Measurements from ENCODE around the gene PIP5K1C. TPM values are rescaled to one million over a fixed set of nuclear protein-coding genes. Genes with fewer than 3 reads are reported as not detected.

Gene PIP5K1C
- total RNA-seq, 1 experiment from 2014 or later = 4.2 TPM

- H3K9ac ChIP-seq (ENCODE audit: low read length) = no peak overlapping the region
- H3K4me1 ChIP-seq (ENCODE audit: low read length) = peaks cover 9% of the 10 kb centered on the region
- no peak overlapping the region for H3K27ac ChIP-seq (ENCODE audit: low read length)
- H3K27me3 ChIP-seq (ENCODE audit: low read length) = no peaks in the 10 kb centered on the region
- peaks cover 3% of the 10 kb centered on the region; the same call in 1 of the 2 replicates for H3K36me3 ChIP-seq (ENCODE audit: insufficient read depth, low read length)
- no peak for DNase-seq
- H3K9me3 ChIP-seq (ENCODE audit: low read length) = peaks cover 6% of the 10 kb centered on the region; the same call in 1 of the 2 replicates
- H2AFZ ChIP-seq (ENCODE audit: low read length) = no peak overlapping the region
- H4K20me1 ChIP-seq (ENCODE audit: insufficient read depth, low read depth, low read length) = peaks cover 3% of the 10 kb centered on the region; the same call in 1 of the 2 replicates
- H3K79me2 ChIP-seq (ENCODE audit: low read length) = no peaks in the 10 kb centered on the region
- H3K4me2 ChIP-seq (ENCODE audit: low read depth, low read length, poor library complexity, severe bottlenecking) = no peak overlapping the region
- H3K4me3 ChIP-seq (ENCODE audit: low read length) = no peak overlapping the region
- H3K9me2 ChIP-seq (replicated peaks; ENCODE audit: insufficient read depth, low read length) = no peaks in the 10 kb centered on the region
Observed at GRCh38 chr19:3684817-3685410, 15.4 kb downstream of the PIP5K1C start.

GRCh38 chr19:3684054-3684816 lies 16.0 kb downstream of the PIP5K1C start:
- H3K9me3 ChIP-seq (ENCODE audit: low read length) = peaks cover 6% of the 10 kb centered on the region; the same call in 1 of the 2 replicates
- DNase-seq = no peak
- H3K9ac ChIP-seq (ENCODE audit: low read length) = no peak overlapping the region
- no peak overlapping the region for H3K27ac ChIP-seq (ENCODE audit: low read length)
- peaks cover 6% of the 10 kb centered on the region; the same call in 1 of the 2 replicates for H4K20me1 ChIP-seq (ENCODE audit: insufficient read depth, low read depth, low read length)
- no peak overlapping the region for H3K4me3 ChIP-seq (ENCODE audit: low read length)
- H3K27me3 ChIP-seq (ENCODE audit: low read length) = no peaks in the 10 kb centered on the region
- H3K36me3 ChIP-seq (ENCODE audit: insufficient read depth, low read length) = peaks cover 3% of the 10 kb centered on the region; the same call in 1 of the 2 replicates
- H3K9me2 ChIP-seq (replicated peaks; ENCODE audit: insufficient read depth, low read length) = no peaks in the 10 kb centered on the region
- H2AFZ ChIP-seq (ENCODE audit: low read length) = no peak overlapping the region
- no peak overlapping the region for H3K4me2 ChIP-seq (ENCODE audit: low read depth, low read length, poor library complexity, severe bottlenecking)
- H3K79me2 ChIP-seq (ENCODE audit: low read length) = no peaks in the 10 kb centered on the region
- H3K4me1 ChIP-seq (ENCODE audit: low read length) = peaks cover 9% of the 10 kb centered on the region

- Histone ChIP-seq H3K27me3 (ENCODE audit: low read length) (no peaks in the 10 kb centered on the region), H3K9me2 (replicated peaks; ENCODE audit: insufficient read depth, low read length) (no peaks in the 10 kb centered on the region), H3K4me2 (ENCODE audit: low read depth, low read length, poor library complexity, severe bottlenecking) (no peak overlapping the region), H3K9me3 (ENCODE audit: low read length) (peaks cover 6% of the 10 kb centered on the region; the same call in 1 of the 2 replicates), H3K4me3 (ENCODE audit: low read length) (no peak overlapping the region), H3K27ac (ENCODE audit: low read length) (no peak overlapping the region), H3K79me2 (ENCODE audit: low read length) (no peaks in the 10 kb centered on the region), H3K36me3 (ENCODE audit: insufficient read depth, low read length) (peaks cover 3% of the 10 kb centered on the region; the same call in 1 of the 2 replicates), H3K9ac (ENCODE audit: low read length) (no peak overlapping the region), H4K20me1 (ENCODE audit: insufficient read depth, low read depth, low read length) (peaks cover 7% of the 10 kb centered on the region; the same call in 1 of the 2 replicates), H3K4me1 (ENCODE audit: low read length) (peaks cover 9% of the 10 kb centered on the region), H2AFZ (ENCODE audit: low read length) (no peak overlapping the region)
- DNase-seq = no peak
Observed at GRCh38 chr19:3683405-3684053, 16.7 kb downstream of the PIP5K1C start.

- Histone ChIP-seq H3K27me3 (ENCODE audit: low read length) (no peaks in the 10 kb centered on the region), H4K20me1 (ENCODE audit: insufficient read depth, low read depth, low read length) (peaks cover 7% of the 10 kb centered on the region; the same call in 1 of the 2 replicates), H3K27ac (ENCODE audit: low read length) (no peak overlapping the region), H3K9ac (ENCODE audit: low read length) (no peak overlapping the region), H3K9me2 (replicated peaks; ENCODE audit: insufficient read depth, low read length) (no peaks in the 10 kb centered on the region), H3K4me2 (ENCODE audit: low read depth, low read length, poor library complexity, severe bottlenecking) (no peak overlapping the region), H3K4me1 (ENCODE audit: low read length) (peaks cover 2% of the 10 kb centered on the region), H3K4me3 (ENCODE audit: low read length) (no peak overlapping the region), H3K36me3 (ENCODE audit: insufficient read depth, low read length) (peaks cover 3% of the 10 kb centered on the region; the same call in 1 of the 2 replicates), H3K79me2 (ENCODE audit: low read length) (no peaks in the 10 kb centered on the region), H3K9me3 (ENCODE audit: low read length) (peaks cover 6% of the 10 kb centered on the region; the same call in 1 of the 2 replicates), H2AFZ (ENCODE audit: low read length) (no peak overlapping the region)
- DNase-seq = no peak
Observed at GRCh38 chr19:3682741-3683404, 17.4 kb downstream of the PIP5K1C start.

GRCh38 chr19:3682286-3682685 lies 18.0 kb downstream of the PIP5K1C start:
- H4K20me1 ChIP-seq (ENCODE audit: insufficient read depth, low read depth, low read length) = peaks cover 7% of the 10 kb centered on the region; the same call in 1 of the 2 replicates
- peaks cover 3% of the 10 kb centered on the region; the same call in 1 of the 2 replicates for H3K36me3 ChIP-seq (ENCODE audit: insufficient read depth, low read length)
- H2AFZ ChIP-seq (ENCODE audit: low read length) = no peak overlapping the region
- H3K4me1 ChIP-seq (ENCODE audit: low read length) = no peaks in the 10 kb centered on the region
- H3K4me2 ChIP-seq (ENCODE audit: low read depth, low read length, poor library complexity, severe bottlenecking) = no peak overlapping the region
- peaks cover 6% of the 10 kb centered on the region; the same call in 1 of the 2 replicates for H3K9me3 ChIP-seq (ENCODE audit: low read length)
- H3K9ac ChIP-seq (ENCODE audit: low read length) = no peak overlapping the region
- no peak overlapping the region for H3K27ac ChIP-seq (ENCODE audit: low read length)
- DNase-seq = no peak
- no peaks in the 10 kb centered on the region for H3K79me2 ChIP-seq (ENCODE audit: low read length)
- no peak overlapping the region for H3K4me3 ChIP-seq (ENCODE audit: low read length)
- H3K9me2 ChIP-seq (replicated peaks; ENCODE audit: insufficient read depth, low read length) = no peaks in the 10 kb centered on the region
- no peaks in the 10 kb centered on the region for H3K27me3 ChIP-seq (ENCODE audit: low read length)

GRCh38 chr19:3680939-3681338 lies 19.3 kb downstream of the PIP5K1C start:
- H3K27me3 ChIP-seq (ENCODE audit: low read length) = no peaks in the 10 kb centered on the region
- H3K9me2 ChIP-seq (replicated peaks; ENCODE audit: insufficient read depth, low read length) = no peaks in the 10 kb centered on the region
- no peaks in the 10 kb centered on the region for H3K79me2 ChIP-seq (ENCODE audit: low read length)
- H3K4me1 ChIP-seq (ENCODE audit: low read length) = peaks cover under 1% of the 10 kb centered on the region
- no peak overlapping the region for H2AFZ ChIP-seq (ENCODE audit: low read length)
- H3K4me3 ChIP-seq (ENCODE audit: low read length) = no peak overlapping the region
- H3K9ac ChIP-seq (ENCODE audit: low read length) = no peak overlapping the region
- H3K27ac ChIP-seq (ENCODE audit: low read length) = no peak overlapping the region
- peaks cover 7% of the 10 kb centered on the region; the same call in 1 of the 2 replicates for H4K20me1 ChIP-seq (ENCODE audit: insufficient read depth, low read depth, low read length)
- no peak overlapping the region for H3K4me2 ChIP-seq (ENCODE audit: low read depth, low read length, poor library complexity, severe bottlenecking)
- DNase-seq = no peak
- peaks cover 3% of the 10 kb centered on the region; the same call in 1 of the 2 replicates for H3K36me3 ChIP-seq (ENCODE audit: insufficient read depth, low read length)
- peaks cover 6% of the 10 kb centered on the region; the same call in 1 of the 2 replicates for H3K9me3 ChIP-seq (ENCODE audit: low read length)

GRCh38 chr19:3679581-3679980 lies 20.7 kb downstream of the PIP5K1C start:
- no peaks in the 10 kb centered on the region for H3K27me3 ChIP-seq (ENCODE audit: low read length)
- H3K36me3 ChIP-seq (ENCODE audit: insufficient read depth, low read length) = peaks cover 2% of the 10 kb centered on the region; the same call in 1 of the 2 replicates
- no peaks in the 10 kb centered on the region for H3K9me2 ChIP-seq (replicated peaks; ENCODE audit: insufficient read depth, low read length)
- peaks cover 5% of the 10 kb centered on the region; the same call in 1 of the 2 replicates for H3K9me3 ChIP-seq (ENCODE audit: low read length)
- H2AFZ ChIP-seq (ENCODE audit: low read length) = no peak overlapping the region
- no peak overlapping the region for H3K27ac ChIP-seq (ENCODE audit: low read length)
- no peak overlapping the region for H3K9ac ChIP-seq (ENCODE audit: low read length)
- H3K4me1 ChIP-seq (ENCODE audit: low read length) = peaks cover 9% of the 10 kb centered on the region
- H3K79me2 ChIP-seq (ENCODE audit: low read length) = no peaks in the 10 kb centered on the region
- DNase-seq = no peak
- no peak overlapping the region for H3K4me3 ChIP-seq (ENCODE audit: low read length)
- no peak overlapping the region for H3K4me2 ChIP-seq (ENCODE audit: low read depth, low read length, poor library complexity, severe bottlenecking)
- peaks cover 19% of the 10 kb centered on the region; the same call in 1 of the 2 replicates for H4K20me1 ChIP-seq (ENCODE audit: insufficient read depth, low read depth, low read length)

Data from Karpas-422 (cell line).